Measurements from ENCODE around the gene GPR146.

DNA sequence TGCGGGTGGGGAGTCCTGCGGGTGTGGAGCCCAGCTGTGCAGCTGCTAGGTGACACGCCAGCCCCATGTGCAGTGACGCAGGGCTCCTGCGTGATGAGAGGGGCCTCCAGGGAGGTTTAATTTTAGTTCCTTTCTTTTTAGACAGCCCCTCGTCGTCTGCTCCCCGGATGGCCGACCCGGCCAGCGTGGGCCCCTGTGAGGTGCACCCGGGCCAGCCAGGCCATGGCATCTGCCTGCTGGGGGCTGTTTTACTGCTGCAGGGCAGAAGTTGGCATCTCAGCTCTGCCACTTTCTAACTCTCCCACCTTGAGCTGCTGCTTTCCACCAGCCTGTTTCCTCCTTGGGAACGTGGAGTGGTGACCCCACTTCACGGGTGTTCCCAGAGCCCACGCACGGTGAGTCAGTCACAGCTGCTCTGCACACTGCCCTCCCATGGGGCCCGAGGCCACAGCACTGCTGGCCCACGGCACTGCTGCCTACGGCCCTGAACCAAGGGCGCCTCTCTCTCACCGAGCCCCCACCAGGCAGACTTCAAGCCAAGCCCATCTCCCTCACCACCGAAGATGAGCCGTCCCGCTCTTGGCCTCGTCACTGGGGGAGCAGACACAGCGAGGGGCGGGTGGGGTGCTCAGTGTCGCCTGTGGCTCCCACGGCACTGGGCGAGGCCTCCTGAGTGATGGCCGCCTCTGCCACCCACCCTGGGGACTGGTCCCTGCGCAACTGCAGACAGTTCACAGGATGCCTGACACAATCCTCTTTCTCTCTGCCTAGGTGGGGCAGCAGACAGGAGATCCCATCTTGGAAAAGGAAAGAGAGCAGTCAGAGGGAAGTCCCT lies 40.1 kb upstream of the GPR146 start:
- TF ChIP-seq, protein P1, sequence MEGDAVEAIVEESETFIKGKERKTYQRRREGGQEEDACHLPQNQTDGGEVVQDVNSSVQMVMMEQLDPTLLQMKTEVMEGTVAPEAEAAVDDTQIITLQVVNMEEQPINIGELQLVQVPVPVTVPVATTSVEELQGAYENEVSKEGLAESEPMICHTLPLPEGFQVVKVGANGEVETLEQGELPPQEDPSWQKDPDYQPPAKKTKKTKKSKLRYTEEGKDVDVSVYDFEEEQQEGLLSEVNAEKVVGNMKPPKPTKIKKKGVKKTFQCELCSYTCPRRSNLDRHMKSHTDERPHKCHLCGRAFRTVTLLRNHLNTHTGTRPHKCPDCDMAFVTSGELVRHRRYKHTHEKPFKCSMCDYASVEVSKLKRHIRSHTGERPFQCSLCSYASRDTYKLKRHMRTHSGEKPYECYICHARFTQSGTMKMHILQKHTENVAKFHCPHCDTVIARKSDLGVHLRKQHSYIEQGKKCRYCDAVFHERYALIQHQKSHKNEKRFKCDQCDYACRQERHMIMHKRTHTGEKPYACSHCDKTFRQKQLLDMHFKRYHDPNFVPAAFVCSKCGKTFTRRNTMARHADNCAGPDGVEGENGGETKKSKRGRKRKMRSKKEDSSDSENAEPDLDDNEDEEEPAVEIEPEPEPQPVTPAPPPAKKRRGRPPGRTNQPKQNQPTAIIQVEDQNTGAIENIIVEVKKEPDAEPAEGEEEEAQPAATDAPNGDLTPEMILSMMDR (IDR thresholded peaks at IDR 0.05; ENCODE audit: poor library complexity), result no peak
- TF ChIP-seq EZH2 (IDR thresholded peaks at IDR 0.05; ENCODE audit: borderline replicate concordance), result no peak
- TF ChIP-seq EZH2phosphoT487 (IDR thresholded peaks at IDR 0.05; ENCODE audit: low read depth, severe bottlenecking, unreplicated experiment), result no peak
